ENCODE data around the gene LPIN3. TPM values are rescaled to one million over a fixed set of nuclear protein-coding genes. Genes with fewer than 3 reads are reported as not detected.

LPIN3 gene
- total RNA-seq, 6 donors from 2014 or later = 9.4 to 78.6 (median 14.2) TPM

DNA sequence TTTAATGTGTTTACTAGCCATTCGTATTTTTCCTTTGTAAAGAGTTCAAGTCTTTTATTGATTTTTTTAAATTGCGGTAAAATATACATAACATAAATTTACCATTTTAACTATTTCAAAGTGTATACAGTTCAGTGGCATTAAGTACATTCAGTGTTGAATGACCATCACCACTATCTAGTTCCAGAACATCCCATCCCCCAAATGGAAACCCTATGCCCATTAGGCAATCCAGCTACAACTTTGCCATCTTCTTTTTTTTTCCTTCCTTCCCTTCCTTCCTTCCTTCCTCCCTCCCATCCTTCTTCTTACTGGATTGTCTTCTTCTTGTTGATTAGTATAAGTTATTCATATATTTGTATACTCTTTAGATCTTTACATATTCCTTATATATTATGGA is 8.6 kb downstream of the LPIN3 start:
- no peak for TF ChIP-seq POLR2A (IDR thresholded peaks at IDR 0.05)
- H3K4me3 ChIP-seq = no peak overlapping the region
- ATAC-seq (ENCODE audit: low FRiP score in 2 of 2) (no peak), DNase-seq (no peak)
- no peaks in the 10 kb centered on the region for H3K27me3 ChIP-seq
- peaks cover 0 to 3% (median 0%) of the 10 kb centered on the region in 4 donors for H3K4me1 ChIP-seq
- peaks cover 0 to 30% (median 12%) of the 10 kb centered on the region in 4 donors for H3K36me3 ChIP-seq
- no peaks in the 10 kb centered on the region for H3K9me3 ChIP-seq
- no peak overlapping the region for H3K27ac ChIP-seq
- 84 to 96% methylated on average over 2 of the region's 2 CpGs for WGBS, 2 donors

DNA sequence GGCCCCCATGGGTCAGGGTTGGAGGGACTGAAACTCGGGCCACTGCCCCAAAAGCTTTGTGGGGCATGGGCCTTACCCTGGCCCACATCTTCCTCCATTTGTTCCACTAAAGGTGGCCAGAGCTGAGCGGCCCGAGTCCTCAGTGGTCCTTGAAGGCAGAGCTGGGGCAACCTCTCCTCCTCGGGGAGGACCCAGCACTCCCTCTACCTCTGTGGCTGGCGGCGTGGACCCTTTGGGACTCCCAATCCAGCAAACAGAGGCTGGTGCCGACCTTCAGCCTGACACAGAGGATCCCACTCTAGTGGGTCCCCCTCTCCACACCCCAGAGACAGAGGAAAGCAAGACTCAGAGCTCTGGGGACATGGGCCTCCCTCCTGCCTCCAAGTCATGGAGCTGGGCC is 9.3 kb downstream of the LPIN3 start:
- peaks cover 0 to 30% (median 12%) of the 10 kb centered on the region in 4 donors for H3K36me3 ChIP-seq
- DNase-seq = no peak
- WGBS, 2 donors = 90 to 93% methylated on average over 2 to 7 of the region's 7 CpGs

DNA sequence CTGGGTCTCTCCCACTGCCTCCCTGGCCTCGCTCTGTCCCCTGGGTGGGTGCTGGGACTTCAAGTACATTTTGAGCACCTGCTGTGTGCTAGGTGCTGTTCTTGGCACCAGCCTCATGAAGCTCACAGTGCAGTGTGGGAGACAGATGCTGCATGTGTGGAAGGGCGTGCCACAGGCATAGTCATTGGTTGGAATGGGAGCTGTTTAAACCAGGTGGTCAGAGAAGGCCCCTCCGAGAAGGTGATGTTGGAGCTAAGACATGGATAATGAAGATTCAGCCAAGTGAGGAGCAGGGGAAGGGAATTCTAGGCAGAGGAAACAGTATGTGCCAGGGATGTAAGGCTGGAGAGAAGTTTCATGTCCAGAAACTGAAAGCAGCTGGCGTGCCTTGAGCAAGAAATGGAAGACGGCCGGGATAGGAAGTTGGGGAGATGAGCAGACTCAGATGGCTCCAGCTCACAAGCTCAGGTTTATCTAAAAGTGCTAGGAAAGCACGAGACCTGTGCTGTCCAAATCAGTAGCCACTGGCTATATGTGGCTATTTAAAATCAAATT is 9.9 kb downstream of the LPIN3 start:
- ATAC-seq (ENCODE audit: low FRiP score in 2 of 2) (no peak), DNase-seq (no peak)
- Histone ChIP-seq H3K27me3 (no peaks in the 10 kb centered on the region), H3K4me3 (no peak overlapping the region), H3K36me3 (peaks cover 0 to 30% (median 12%) of the 10 kb centered on the region in 4 donors), H3K4me1 (no peaks in the 10 kb centered on the region), H3K9me3 (no peaks in the 10 kb centered on the region), H3K27ac (no peak overlapping the region)
- 72 to 83% methylated on average over 7 of the region's 7 CpGs for WGBS, 2 donors
- TF ChIP-seq EP300 (IDR thresholded peaks at IDR 0.05) = no peak

More for the DNA sequence above, 9.3 kb downstream of the LPIN3 start:
- Histone ChIP-seq H3K27ac (no peak overlapping the region), H3K4me1 (no peaks in the 10 kb centered on the region), H3K27me3 (no peaks in the 10 kb centered on the region), H3K4me3 (no peak overlapping the region), H3K9me3 (no peaks in the 10 kb centered on the region)
- TF ChIP-seq POLR2AphosphoS5 (IDR thresholded peaks at IDR 0.05) (no peak), POLR2A (IDR thresholded peaks at IDR 0.05) (no peak), EP300 (IDR thresholded peaks at IDR 0.05) (no peak)
- TF ChIP-seq, protein P1, sequence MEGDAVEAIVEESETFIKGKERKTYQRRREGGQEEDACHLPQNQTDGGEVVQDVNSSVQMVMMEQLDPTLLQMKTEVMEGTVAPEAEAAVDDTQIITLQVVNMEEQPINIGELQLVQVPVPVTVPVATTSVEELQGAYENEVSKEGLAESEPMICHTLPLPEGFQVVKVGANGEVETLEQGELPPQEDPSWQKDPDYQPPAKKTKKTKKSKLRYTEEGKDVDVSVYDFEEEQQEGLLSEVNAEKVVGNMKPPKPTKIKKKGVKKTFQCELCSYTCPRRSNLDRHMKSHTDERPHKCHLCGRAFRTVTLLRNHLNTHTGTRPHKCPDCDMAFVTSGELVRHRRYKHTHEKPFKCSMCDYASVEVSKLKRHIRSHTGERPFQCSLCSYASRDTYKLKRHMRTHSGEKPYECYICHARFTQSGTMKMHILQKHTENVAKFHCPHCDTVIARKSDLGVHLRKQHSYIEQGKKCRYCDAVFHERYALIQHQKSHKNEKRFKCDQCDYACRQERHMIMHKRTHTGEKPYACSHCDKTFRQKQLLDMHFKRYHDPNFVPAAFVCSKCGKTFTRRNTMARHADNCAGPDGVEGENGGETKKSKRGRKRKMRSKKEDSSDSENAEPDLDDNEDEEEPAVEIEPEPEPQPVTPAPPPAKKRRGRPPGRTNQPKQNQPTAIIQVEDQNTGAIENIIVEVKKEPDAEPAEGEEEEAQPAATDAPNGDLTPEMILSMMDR (IDR thresholded peaks at IDR 0.05) = no peak
- ATAC-seq (ENCODE audit: low FRiP score in 2 of 2) = no peak

DNA sequence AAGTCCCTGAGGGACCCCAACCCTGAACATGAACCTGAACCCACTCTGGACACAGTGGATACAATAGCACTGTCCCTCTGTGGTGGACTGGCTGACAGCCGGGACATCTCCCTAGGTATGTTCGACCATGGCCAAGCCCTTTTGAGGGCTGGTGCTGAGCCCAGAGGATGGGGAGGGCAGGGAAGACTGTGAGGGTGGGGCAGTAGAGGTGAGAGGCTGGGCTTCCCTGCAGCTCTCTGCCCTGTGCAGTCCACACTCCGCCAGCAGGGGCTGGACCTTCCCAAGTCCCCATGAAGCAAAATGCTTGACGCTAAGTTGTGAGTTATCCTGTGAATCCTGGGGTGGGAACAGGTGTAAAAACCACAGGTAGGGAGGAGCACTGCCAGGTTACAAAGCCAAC is 11.5 kb downstream of the LPIN3 start:
- H3K4me3 ChIP-seq = no peak overlapping the region
- H3K4me1 ChIP-seq = no peaks in the 10 kb centered on the region
- no peaks in the 10 kb centered on the region for H3K27me3 ChIP-seq
- H3K9me3 ChIP-seq = no peaks in the 10 kb centered on the region
- 89 to 94% methylated on average over 3 to 4 of the region's 4 CpGs for WGBS, 2 donors
- no peak for DNase-seq
- H3K27ac ChIP-seq = no peak overlapping the region
- H3K36me3 ChIP-seq = peaks cover 0 to 33% (median 18%) of the 10 kb centered on the region in 4 donors
- TF ChIP-seq POLR2A (IDR thresholded peaks at IDR 0.05) (no peak), EP300 (IDR thresholded peaks at IDR 0.05) (no peak), POLR2AphosphoS5 (IDR thresholded peaks at IDR 0.05) (no peak)
- TF ChIP-seq, protein P1 (IDR thresholded peaks at IDR 0.05) = no peak
- ATAC-seq (ENCODE audit: low FRiP score in 2 of 2) = no peak

DNA sequence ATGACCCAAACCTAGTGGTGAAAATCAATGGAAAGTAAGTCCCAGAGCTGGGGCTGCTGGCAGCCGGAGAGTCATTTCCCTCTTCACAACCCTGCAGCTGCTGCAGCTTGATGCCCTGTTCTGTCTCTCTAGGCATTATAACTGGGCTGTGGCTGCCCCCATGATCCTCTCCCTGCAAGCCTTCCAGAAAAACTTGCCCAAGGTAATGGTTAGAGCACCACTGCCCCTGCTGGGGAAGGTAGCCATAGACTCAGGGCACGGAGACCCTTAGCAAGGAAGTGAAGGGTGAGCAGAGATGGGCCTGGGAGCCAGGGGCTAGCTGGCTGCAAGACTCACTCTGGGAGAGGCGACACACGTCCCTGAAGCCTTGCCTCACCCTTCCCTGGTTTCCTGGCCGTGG is 12.0 kb downstream of the LPIN3 start:
- Histone ChIP-seq H3K27me3 (no peaks in the 10 kb centered on the region), H3K27ac (no peak overlapping the region), H3K36me3 (peaks cover 0 to 39% (median 20%) of the 10 kb centered on the region in 4 donors)

More for the DNA sequence above, 12.0 kb downstream of the LPIN3 start:
- Histone ChIP-seq H3K9me3 (no peaks in the 10 kb centered on the region), H3K4me1 (no peaks in the 10 kb centered on the region), H3K4me3 (no peak overlapping the region)
- whole genome bisulfite sequencing, 2 donors = 85 to 90% methylated on average over 5 of the region's 5 CpGs
- DNase-seq (no peak), ATAC-seq (ENCODE audit: low FRiP score in 2 of 2) (no peak)
- TF ChIP-seq POLR2AphosphoS5 (IDR thresholded peaks at IDR 0.05) (no peak), EP300 (IDR thresholded peaks at IDR 0.05) (no peak), POLR2A (IDR thresholded peaks at IDR 0.05) (no peak)
- TF ChIP-seq, protein P1 (IDR thresholded peaks at IDR 0.05) = no peak

Data from upper lobe of left lung (tissue), 6 donors.